Rectal smooth muscle tissue (tissue), 1 donor: ENCODE measurements around the gene MYRIP.

ENCODE experiments used
- H3K27ac ChIP-seq: one replicate; pipeline ENCODE4 v1.7.0; 2013; ENCODE audit warnings: low read depth, low read length, inconsistent platforms
- H3K27me3 ChIP-seq: one replicate; pipeline ENCODE4 v1.7.0; 2013; ENCODE audit warnings: low read length; ENCODE audit not compliant: control insufficient read depth, insufficient read depth
- H3K36me3 ChIP-seq: one replicate; pipeline ENCODE4 v1.7.0; 2013; ENCODE audit warnings: low read length; ENCODE audit not compliant: control insufficient read depth, insufficient read depth
- H3K4me1 ChIP-seq: one replicate; pipeline ENCODE4 v1.7.0; 2013; ENCODE audit warnings: low read length; ENCODE audit not compliant: control insufficient read depth, insufficient read depth
- H3K4me3 ChIP-seq: one replicate; pipeline ENCODE4 v1.7.0; 2013; ENCODE audit warnings: low read length
- H3K9ac ChIP-seq: one replicate; pipeline ENCODE4 v1.7.0; 2013; ENCODE audit warnings: low read length

Gene MYRIP

GRCh38 chr3:40206522-40206921, 397.1 kb downstream of the MYRIP start:
- no peaks in the 10 kb centered on the region for H3K4me1 ChIP-seq
- H3K36me3 ChIP-seq, result no peaks in the 10 kb centered on the region
- no peak overlapping the region for H3K27ac ChIP-seq
- no peaks in the 10 kb centered on the region for H3K27me3 ChIP-seq
- no peak overlapping the region for H3K4me3 ChIP-seq
- H3K9ac ChIP-seq, result no peak overlapping the region

DNA sequence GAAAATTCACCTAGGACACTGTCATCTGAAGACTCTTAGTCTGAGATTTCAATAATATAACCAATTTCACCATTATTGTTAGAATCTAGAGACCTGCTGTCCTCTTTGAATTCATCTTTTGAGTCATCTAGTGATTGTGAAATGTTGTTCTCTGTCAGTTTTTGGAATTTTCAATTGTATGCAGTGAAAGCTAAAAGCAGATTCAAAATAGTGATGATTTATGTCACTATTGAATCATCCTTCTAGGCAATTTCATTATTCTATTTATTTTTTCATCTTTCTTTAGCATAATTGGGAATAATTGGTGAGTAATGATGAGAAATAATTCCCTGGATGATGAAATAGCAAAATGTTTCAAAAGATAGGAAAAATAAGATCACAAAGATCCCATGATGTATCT, 398.4 kb downstream of the MYRIP start:
- no peaks in the 10 kb centered on the region for H3K4me1 ChIP-seq
- no peak overlapping the region for H3K27ac ChIP-seq
- H3K4me3 ChIP-seq, result no peak overlapping the region
- no peak overlapping the region for H3K9ac ChIP-seq
- H3K27me3 ChIP-seq, result no peaks in the 10 kb centered on the region
- no peaks in the 10 kb centered on the region for H3K36me3 ChIP-seq

- Histone ChIP-seq H3K4me3 (no peak overlapping the region), H3K27me3 (no peaks in the 10 kb centered on the region), H3K36me3 (no peaks in the 10 kb centered on the region), H3K27ac (no peak overlapping the region), H3K9ac (no peak overlapping the region), H3K4me1 (no peaks in the 10 kb centered on the region)
These were observed 398.8 kb downstream of the MYRIP start for GRCh38 chr3:40208251-40208650.

- H3K4me1 ChIP-seq, result no peaks in the 10 kb centered on the region
- no peak overlapping the region for H3K9ac ChIP-seq
- no peak overlapping the region for H3K27ac ChIP-seq
- H3K36me3 ChIP-seq, result no peaks in the 10 kb centered on the region
- no peaks in the 10 kb centered on the region for H3K27me3 ChIP-seq
- H3K4me3 ChIP-seq, result no peak overlapping the region
These were observed 402.2 kb downstream of the MYRIP start for GRCh38 chr3:40211579-40211978.

DNA sequence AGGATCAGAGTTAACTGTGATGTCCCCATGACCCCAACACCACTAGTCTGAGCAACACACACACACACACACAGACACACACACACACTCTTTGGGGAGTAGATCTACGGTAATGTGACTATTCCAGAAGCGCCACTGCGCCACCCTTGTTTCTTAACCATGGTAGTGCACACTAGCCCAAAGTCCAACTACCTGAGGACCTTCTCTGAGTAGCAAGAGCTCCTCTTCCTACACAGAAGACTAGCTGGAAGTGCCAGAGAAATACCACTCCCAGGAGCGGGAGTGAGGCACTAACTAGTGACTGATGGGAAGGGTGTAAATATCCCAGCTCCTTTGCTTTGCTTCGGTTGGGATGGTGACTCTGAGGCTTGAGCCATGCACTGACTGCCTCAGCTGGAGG, 404.1 kb downstream of the MYRIP start:
- H3K27ac ChIP-seq, result no peak overlapping the region
- H3K4me1 ChIP-seq, result no peaks in the 10 kb centered on the region
- H3K36me3 ChIP-seq, result no peaks in the 10 kb centered on the region
- no peak overlapping the region for H3K4me3 ChIP-seq
- no peak overlapping the region for H3K9ac ChIP-seq
- no peaks in the 10 kb centered on the region for H3K27me3 ChIP-seq

DNA sequence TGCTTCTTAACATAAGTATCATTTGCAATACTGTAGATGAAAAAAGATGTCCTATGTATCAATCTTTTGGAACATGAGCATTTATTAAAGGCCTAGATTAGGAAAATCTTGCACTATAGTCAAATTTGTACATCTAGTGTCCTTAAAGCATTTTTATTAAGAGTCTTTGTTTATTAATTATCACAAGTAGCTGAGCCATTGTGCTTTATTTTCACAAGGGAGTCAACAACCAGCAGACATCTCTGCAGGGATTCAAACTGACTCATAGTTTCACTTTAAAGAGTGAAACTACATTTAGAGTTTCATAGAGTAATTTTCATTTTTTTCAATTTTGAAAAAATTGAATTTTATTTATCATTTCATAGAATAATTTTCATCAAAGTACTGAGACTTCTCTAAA, 405.6 kb downstream of the MYRIP start:
- H3K4me1 ChIP-seq, result no peaks in the 10 kb centered on the region
- no peak overlapping the region for H3K9ac ChIP-seq
- no peak overlapping the region for H3K4me3 ChIP-seq
- no peaks in the 10 kb centered on the region for H3K27me3 ChIP-seq
- H3K27ac ChIP-seq, result no peak overlapping the region
- no peaks in the 10 kb centered on the region for H3K36me3 ChIP-seq

- Histone ChIP-seq H3K36me3 (no peaks in the 10 kb centered on the region), H3K9ac (no peak overlapping the region), H3K4me1 (no peaks in the 10 kb centered on the region), H3K27ac (no peak overlapping the region), H3K4me3 (no peak overlapping the region), H3K27me3 (no peaks in the 10 kb centered on the region)
These were observed 407.1 kb downstream of the MYRIP start for GRCh38 chr3:40216471-40216870.

- no peak overlapping the region for H3K4me3 ChIP-seq
- no peak overlapping the region for H3K9ac ChIP-seq
- H3K27ac ChIP-seq, result no peak overlapping the region
- no peaks in the 10 kb centered on the region for H3K27me3 ChIP-seq
- no peaks in the 10 kb centered on the region for H3K36me3 ChIP-seq
- H3K4me1 ChIP-seq, result no peaks in the 10 kb centered on the region
These were observed 414.4 kb downstream of the MYRIP start for GRCh38 chr3:40223856-40224255.

GRCh38 chr3:40224796-40225515, 415.5 kb downstream of the MYRIP start:
- Histone ChIP-seq H3K27me3 (no peaks in the 10 kb centered on the region), H3K9ac (no peak overlapping the region), H3K27ac (no peak overlapping the region), H3K4me1 (no peaks in the 10 kb centered on the region), H3K36me3 (no peaks in the 10 kb centered on the region), H3K4me3 (no peak overlapping the region)

DNA sequence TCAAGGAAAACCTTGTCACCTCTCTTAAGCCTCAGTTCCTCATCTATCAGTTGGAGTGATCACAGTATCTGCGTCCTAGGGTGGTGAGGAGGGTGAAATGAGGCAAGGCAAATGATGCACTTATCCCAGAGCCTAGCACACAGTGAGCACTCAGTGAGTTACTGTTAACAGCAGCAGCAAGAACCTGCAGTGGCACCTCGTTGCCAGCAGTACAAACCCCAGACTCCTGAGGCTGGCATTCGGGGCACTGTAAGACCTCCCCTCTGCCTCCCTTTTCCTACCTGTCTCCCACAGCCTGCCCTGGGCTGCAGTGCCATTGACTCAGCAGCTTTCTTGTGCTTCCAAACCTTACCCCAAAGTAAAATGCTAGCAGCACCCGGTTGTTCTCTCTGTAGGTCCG, 417.2 kb downstream of the MYRIP start:
- Histone ChIP-seq H3K36me3 (no peaks in the 10 kb centered on the region), H3K4me1 (no peaks in the 10 kb centered on the region), H3K27me3 (no peaks in the 10 kb centered on the region), H3K4me3 (no peak overlapping the region), H3K27ac (no peak overlapping the region), H3K9ac (no peak overlapping the region)

GRCh38 chr3:40228792-40229350, 419.5 kb downstream of the MYRIP start:
- H3K27ac ChIP-seq, result no peak overlapping the region
- no peaks in the 10 kb centered on the region for H3K4me1 ChIP-seq
- H3K27me3 ChIP-seq, result no peaks in the 10 kb centered on the region
- H3K4me3 ChIP-seq, result no peak overlapping the region
- no peak overlapping the region for H3K9ac ChIP-seq
- H3K36me3 ChIP-seq, result no peaks in the 10 kb centered on the region

- H3K9ac ChIP-seq, result no peak overlapping the region
These were observed 420.0 kb downstream of the MYRIP start for GRCh38 chr3:40229386-40229785.

DNA sequence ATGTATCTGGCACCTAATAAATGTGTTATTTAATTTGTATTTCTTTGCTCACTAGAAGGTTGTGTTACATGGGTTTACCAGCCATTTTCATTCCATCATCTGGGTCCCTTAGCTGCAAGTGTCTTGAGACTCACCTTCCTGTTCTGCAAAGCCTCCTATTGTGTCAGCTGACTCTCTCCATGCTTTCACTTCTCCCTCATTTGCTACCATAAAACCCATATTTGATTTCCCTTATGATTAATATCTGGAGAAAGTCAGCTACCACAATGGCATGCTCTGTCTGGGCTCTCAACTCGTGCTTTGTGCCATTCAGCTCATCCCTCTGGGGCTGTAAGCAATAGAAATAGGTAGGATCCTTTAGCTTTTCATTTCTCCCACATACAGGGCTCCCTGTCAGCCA, 420.6 kb downstream of the MYRIP start:
- H3K4me3 ChIP-seq, result no peak overlapping the region
- no peaks in the 10 kb centered on the region for H3K36me3 ChIP-seq
- no peak overlapping the region for H3K27ac ChIP-seq
- no peak overlapping the region for H3K9ac ChIP-seq
- no peaks in the 10 kb centered on the region for H3K27me3 ChIP-seq
- no peaks in the 10 kb centered on the region for H3K4me1 ChIP-seq

More at GRCh38 chr3:40229386-40229785, 420.0 kb downstream of the MYRIP start:
- Histone ChIP-seq H3K36me3 (no peaks in the 10 kb centered on the region), H3K4me1 (no peaks in the 10 kb centered on the region), H3K27me3 (no peaks in the 10 kb centered on the region), H3K4me3 (no peak overlapping the region), H3K27ac (no peak overlapping the region)
